Frontal cortex (tissue), 4 donors: ENCODE results near the gene TANC1. TPM values are rescaled to one million over a fixed set of nuclear protein-coding genes. Genes with fewer than 3 reads are reported as not detected.

Experiments used
- DNase-seq, 2 donors: peaks; one replicate each; pipeline ENCODE4 v3.0.0; 2012; ENCODE audit warnings: low spot score in 2 of 2
- FAIRE-seq: peaks from 2 replicates; lab custom pipeline; 2012; peaks lifted over from hg19 to GRCh38; lab: Jason Lieb, UNC
- total RNA-seq: library from RNA; depleted of rRNA; stranded (reverse); fragments of >200 nt; gene quantifications from one replicate; pipeline ENCODE4 v1.2.3, GENCODE V29; 2014
- donor health status: control.
- donor health status: control.
- donor health status: control.

TANC1 gene
- total RNA-seq, 1 donor from 2014 or later: 4.1 TPM

- DNase-seq (no peak), FAIRE-seq (no peak)
Measured at GRCh38 chr2:158993030-158993429, 24.6 kb downstream of the TANC1 start.

GRCh38 chr2:158993721-158994587, 25.5 kb downstream of the TANC1 start:
- FAIRE-seq (no peak), DNase-seq (no peak)

- FAIRE-seq: no peak
- DNase-seq: no peak
Measured at GRCh38 chr2:158994920-158995676, 26.7 kb downstream of the TANC1 start.

- DNase-seq (no peak), FAIRE-seq (no peak)
Measured at GRCh38 chr2:158995677-158996049, 27.2 kb downstream of the TANC1 start.

DNA sequence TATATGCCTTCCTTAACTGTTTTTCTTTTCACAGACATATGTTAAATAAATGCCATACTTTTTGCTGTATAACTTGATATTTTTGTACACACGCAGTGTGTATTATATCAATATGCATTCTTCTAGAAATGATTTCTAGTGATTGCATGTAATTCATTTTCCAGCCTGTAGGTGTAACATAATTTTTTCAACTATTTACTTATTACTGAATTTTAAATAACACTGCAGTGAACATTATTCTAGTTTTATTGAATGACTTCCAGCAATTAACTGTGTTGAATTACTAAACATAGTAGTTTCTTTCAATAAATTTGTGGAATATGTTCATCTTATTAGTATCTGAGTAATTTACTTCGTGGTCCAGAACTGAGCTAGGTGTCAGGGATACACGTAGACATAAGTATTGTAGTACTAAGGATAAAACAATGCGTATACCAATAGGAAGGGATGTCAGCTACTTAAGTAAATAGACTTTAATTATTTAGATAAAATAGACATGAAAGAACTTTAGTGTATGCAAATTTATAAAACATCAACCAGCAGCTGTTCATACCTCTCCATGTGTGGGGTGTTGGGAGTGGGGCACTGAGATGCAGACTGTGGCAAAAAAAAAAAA, 28.0 kb downstream of the TANC1 start:
- DNase-seq (no peak), FAIRE-seq (no peak)

DNA sequence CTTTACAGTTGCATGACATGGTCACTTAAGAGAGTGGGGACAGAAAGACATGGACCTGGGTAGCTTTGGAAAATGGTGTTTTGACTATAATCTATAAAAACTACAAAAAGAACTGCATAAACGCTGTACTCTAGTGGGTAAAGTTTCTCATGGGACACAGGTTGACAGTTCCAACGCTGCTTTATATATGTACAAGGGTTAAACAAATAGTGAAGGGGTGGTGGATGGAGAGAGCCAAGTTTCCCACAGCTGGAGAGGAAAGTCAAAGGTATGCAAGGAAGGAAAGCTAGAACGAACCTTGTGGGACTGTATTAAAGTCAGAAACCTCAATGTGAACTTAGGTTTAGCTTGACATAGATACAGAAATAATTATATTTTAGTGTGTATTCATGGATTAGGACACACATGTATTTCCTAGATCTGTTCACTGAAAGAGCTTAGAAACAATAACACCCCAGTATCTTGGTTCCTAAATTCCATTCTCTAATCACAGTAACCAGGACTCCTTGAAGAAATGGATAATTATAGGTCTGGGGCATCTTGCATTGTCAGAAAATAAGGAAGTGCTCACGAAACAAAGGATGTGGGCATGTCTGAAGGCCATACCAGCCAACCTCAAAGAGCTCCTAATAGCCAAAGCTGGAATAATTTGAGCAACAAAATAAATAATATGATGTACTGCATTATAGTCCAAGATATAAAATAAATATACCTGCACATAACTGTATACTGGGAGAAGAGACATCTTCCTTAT, 28.8 kb downstream of the TANC1 start:
- no peak for FAIRE-seq
- DNase-seq: no peak

- FAIRE-seq (no peak), DNase-seq (no peak)
Measured at GRCh38 chr2:158998551-158999248, 30.3 kb downstream of the TANC1 start.

DNA sequence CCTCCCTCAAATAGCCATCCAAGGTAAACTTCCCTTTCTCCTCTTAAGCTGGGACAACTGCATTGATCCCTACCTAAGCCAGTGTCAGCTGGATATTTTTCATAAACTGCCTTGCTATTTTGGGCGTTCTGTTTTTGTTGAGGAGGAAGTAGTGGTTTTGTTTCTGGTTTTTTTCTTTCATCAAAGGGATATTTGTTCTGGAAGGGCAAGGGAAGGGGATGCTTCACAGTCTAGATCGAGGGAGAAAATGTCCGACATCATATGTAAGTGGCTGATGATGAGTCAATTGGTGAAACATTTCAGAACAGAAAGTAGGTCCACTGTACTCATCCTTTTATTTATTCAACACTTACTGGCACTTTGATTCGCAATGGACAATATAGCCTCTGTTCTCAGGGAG, 31.0 kb downstream of the TANC1 start:
- DNase-seq: no peak
- FAIRE-seq: no peak

DNA sequence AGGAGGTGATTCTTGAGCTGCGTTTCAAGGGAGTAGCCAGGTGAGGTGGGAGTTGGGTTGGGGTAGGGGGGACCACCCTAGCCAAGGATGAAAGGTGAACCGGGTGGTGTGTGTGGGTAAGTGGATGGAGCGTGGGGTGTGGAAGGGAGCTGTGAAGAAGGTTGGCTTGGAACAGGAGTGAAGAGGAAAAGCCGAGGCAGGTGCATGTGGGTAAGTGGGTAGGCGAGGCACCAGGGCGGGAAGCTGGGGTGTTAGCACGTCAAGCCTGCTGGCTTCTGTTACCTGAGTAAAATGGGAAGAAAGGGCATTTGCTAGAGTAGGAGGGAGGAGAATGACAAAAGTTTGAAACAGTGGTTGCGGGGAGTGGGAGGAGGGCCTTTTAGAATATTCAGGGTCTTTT, 31.6 kb downstream of the TANC1 start:
- DNase-seq (no peak), FAIRE-seq (no peak)

- FAIRE-seq (no peak), DNase-seq (no peak)
Measured at GRCh38 chr2:159002462-159003111, 34.1 kb downstream of the TANC1 start.

DNA sequence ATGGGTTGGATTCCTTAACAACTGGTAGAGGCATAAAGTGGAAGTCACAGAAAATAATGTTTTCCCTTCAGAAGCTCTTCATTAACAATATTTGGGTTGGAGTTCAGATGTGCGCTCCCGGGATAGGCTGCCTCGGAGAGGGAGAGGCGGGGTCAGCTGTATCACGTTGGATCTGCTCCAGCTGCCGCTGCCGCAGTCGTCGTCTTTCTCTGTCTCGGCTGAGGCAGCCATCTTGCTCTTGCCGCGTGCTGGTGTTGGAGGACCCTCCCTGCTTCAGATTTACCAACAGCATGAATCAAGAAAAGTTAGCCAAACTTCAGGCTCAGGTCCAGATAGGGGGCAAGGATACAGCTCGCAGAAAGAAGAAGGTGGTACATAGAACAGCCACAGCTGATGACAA, 35.1 kb downstream of the TANC1 start:
- FAIRE-seq (no peak), DNase-seq (no peak)

- DNase-seq: no peak
- FAIRE-seq: no peak
Measured at GRCh38 chr2:159004849-159005248, 36.4 kb downstream of the TANC1 start.

GRCh38 chr2:159009940-159010339, 41.5 kb downstream of the TANC1 start:
- FAIRE-seq: no peak

GRCh38 chr2:159010340-159010739, 41.9 kb downstream of the TANC1 start:
- DNase-seq: no peak
- FAIRE-seq: no peak

More at GRCh38 chr2:159009940-159010339, 41.5 kb downstream of the TANC1 start:
- DNase-seq: no peak

GRCh38 chr2:159010963-159011362, 42.5 kb downstream of the TANC1 start:
- FAIRE-seq (no peak), DNase-seq (no peak)

DNA sequence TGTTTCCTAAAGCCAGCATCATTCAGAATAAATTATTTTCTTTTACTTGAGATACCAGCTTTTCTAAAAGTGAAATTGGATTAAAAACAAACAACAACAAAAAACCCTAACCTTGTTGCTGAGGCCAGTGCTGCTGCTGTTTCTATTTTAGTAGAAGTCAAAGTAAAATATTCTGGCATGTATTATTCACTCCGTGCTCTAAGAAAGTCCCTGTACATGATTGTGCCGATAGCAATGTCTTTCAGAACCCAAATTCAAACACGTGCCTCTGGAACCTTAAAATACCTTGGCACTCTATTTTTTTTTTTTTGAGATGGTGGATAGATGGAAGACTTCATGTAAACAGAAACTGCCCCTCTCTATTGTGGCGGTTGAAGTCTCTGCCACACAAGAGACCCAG, 43.7 kb downstream of the TANC1 start:
- FAIRE-seq (no peak), DNase-seq (no peak)

DNA sequence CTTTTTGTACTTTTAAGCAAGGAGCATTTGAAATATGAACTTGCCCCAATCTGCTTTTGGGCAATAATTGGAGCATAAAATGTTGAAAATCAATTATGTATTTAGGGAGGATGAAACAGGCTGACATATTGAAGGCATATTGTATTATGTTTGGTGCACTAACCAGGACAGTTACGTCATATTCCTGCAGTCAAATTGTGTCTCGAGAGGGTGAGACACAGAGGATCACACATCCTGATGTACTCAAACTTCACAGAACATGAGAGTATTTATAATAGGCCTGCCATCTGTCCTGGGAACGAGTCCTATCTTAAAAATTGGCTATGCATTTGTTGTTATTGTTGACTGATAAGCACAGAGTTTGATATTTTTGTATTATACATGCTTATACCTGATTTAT, 44.7 kb downstream of the TANC1 start:
- FAIRE-seq (no peak), DNase-seq (no peak)

DNA sequence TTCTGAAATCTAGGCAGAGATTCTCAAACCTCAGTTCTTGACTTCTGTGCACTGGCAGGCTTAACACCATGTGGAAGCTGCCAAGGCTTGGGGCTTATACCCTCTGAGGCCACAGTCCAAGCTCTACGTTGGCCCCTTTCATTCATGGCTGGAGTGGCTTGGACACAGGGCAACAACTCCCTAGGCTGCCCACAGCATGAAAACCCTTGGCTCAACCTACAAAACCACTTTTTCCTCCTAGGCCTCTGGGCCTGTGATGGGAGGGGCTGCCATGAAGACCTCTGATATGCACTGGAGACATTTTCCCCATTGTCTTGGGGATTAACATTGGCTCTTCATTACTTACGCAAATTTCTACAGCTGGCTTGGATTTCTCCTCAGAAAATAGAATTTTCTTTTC, 46.7 kb downstream of the TANC1 start:
- no peak for FAIRE-seq
- DNase-seq: no peak

DNA sequence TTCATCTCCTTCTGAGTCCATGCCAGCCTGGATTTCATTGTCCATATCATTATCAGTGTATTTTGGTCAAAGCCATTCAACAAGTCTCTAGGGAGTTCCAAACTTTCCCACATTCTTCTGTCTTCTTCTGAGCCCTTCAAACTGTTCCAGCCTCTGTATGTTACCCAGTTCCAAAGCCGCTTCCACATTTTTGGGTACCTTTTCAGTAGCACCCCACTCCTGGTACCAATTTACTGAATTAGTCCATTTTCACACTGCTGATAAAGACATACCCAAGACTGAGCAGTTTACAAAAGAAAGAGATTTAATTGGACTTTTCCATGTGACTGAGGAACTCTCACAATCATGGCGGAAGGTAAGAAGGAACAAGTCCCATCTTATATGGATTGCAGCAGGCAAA, 47.4 kb downstream of the TANC1 start:
- FAIRE-seq (no peak), DNase-seq (no peak)
